CD8-positive, alpha-beta memory T cell (primary cell): ENCODE data around the gene MYOZ3. TPM values are rescaled to one million over a fixed set of nuclear protein-coding genes. Genes with fewer than 3 reads are reported as not detected.

Experiments
- polyA plus RNA-seq: library from polyadenylated mRNA; unstranded; fragments of 300-500 nt; fragmentation: Illumina TruSeq; gene quantifications from one replicate; pipeline ENCODE4 v1.2.3, GENCODE V29; 2021
- total RNA-seq, 2 experiments: library from RNA; stranded (reverse); gene quantifications; one replicate each; pipeline ENCODE4 v1.2.3, GENCODE V29; 2021

The MYOZ3 gene
- total and polyA plus RNA-seq, 3 experiments from 2014 or later = not detected

Other genes starting within 250 kb of the MYOZ3 start
- 100 to 1,000 TPM; 319 to 324 TPM for gene CD74, start 248.3 kb upstream of the MYOZ3 start, total RNA-seq
- gene CD74, start 248.3 kb upstream of the MYOZ3 start, polyA plus RNA-seq = 1,273 TPM
- 1,000 to 10,000 TPM; 2,924 to 3,007 TPM for gene RPS14, start 211.5 kb upstream of the MYOZ3 start, total RNA-seq
- gene RPS14, start 211.5 kb upstream of the MYOZ3 start, polyA plus RNA-seq = 6,416 TPM
- 1 to 10 TPM; 1.9 to 2.8 TPM for gene NDST1, start 153.1 kb upstream of the MYOZ3 start, total RNA-seq
- 0.13 TPM for gene NDST1, start 153.1 kb upstream of the MYOZ3 start, polyA plus RNA-seq
- under 1 TPM in 1 of 2 experiments, not detected in 1; 0.13 TPM for gene SYNPO, start 20.6 kb upstream of the MYOZ3 start, total RNA-seq
- not detected for gene SYNPO, start 20.6 kb upstream of the MYOZ3 start, polyA plus RNA-seq
- gene RBM22, start 39.8 kb downstream of the MYOZ3 start, total RNA-seq = 10 to 100 TPM; 72.7 to 73.6 TPM
- 68.2 TPM for gene RBM22, start 39.8 kb downstream of the MYOZ3 start, polyA plus RNA-seq
- 10 to 100 TPM; 37.0 to 39.6 TPM for gene DCTN4, start 97.8 kb downstream of the MYOZ3 start, total RNA-seq
- gene DCTN4, start 97.8 kb downstream of the MYOZ3 start, polyA plus RNA-seq = 10.4 TPM
- gene SMIM3, start 117.5 kb downstream of the MYOZ3 start, total RNA-seq = 10 to 100 TPM; 11.8 to 12.7 TPM
- gene SMIM3, start 117.5 kb downstream of the MYOZ3 start, polyA plus RNA-seq = 20.8 TPM
- gene IRGM, start 185.3 kb downstream of the MYOZ3 start, total RNA-seq = 1 to 10 TPM in 1 of 2 experiments, under 1 TPM in 1; 0.53 to 1.1 TPM
- gene IRGM, start 185.3 kb downstream of the MYOZ3 start, polyA plus RNA-seq = 4.0 TPM
- gene ZNF300, start 243.7 kb downstream of the MYOZ3 start, total RNA-seq = under 1 TPM; 0.58 to 0.72 TPM
- 1.2 TPM for gene ZNF300, start 243.7 kb downstream of the MYOZ3 start, polyA plus RNA-seq